HG03432 (cell line): ENCODE results near the gene TMC6.
"Not testable (repeated sequence)": the region's sequence is repeated elsewhere in the genome, so short reads cannot be mapped to it uniquely, and the experiment has no call there.

Experiments used
- ATAC-seq: cut with Tn5 transposase; IDR thresholded peaks from one replicate; pipeline ENCODE4 v1.9.1; 2021; ENCODE audit warnings: mild to moderate bottlenecking, moderate library complexity; ENCODE audit not compliant: unreplicated experiment

TMC6 gene

DNA sequence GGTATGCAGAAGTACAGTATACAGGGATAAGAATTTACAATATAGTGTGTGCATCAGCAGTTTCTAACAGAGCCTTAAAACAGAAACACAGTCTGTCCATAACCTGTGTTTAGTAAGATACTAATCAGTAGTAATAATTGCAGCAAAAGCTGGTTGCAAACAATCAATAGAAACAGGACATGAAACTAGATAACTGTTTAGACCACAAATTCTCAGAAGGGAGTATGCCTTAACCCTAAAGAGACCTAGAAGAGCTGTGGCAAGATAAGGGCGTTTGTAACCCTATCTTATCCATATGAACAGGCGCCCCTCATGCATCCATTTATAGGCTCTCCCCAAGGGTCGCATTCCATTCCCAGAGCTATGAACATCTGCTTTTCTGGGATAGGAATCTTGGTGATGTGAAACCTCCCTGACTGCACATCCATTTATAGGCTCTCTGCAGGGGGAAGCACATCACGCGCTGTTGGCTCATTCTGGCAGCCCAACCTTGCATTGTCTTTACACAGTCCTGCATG lies 46.1 kb downstream of the TMC6 start:
- not testable (repeated sequence) for ATAC-seq

DNA sequence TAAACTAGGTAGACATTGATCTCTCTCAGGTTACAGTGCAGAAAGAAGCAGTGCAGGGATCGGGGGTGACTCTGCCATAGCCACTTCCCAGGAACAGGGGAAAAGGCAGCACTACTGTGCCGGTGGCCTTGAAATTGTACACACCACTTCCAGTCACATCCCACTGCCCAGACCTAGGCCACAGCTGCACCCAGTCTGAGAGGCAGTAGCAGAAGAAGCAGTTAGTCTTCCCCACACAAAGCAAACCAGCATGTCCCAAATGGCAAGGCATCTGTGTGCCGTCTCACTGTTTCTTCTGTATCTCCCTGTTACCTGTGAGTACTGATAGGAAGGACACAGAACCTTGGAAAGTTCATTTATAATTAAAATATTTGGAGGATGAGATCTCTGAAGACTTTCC lies 47.0 kb downstream of the TMC6 start:
- no peak for ATAC-seq

- no peak for ATAC-seq
Observed at GRCh38 chr17:78079253-78079652, 49.3 kb downstream of the TMC6 start.

- ATAC-seq = no peak
Observed at GRCh38 chr17:78075545-78075944, 53.0 kb downstream of the TMC6 start.

DNA sequence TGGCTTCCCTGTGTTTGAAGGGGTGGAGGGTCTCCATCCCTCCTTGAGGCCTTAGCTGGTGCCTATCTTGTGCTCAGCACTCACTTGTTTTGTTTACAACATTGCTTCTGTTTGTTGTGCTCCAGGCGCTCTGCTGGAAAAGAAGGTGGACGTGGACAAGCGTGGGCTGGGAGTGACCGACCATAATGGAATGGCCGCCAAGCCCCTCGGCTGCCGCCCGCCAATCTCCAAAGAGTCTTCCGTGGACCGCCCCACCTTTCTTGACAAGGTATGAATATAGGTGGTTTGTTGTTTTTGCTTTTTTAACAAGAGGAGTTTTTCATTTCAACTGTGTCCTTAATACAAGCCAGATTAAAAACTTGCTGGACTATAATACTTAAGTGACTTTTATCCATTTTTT lies 53.5 kb downstream of the TMC6 start:
- ATAC-seq = no peak

DNA sequence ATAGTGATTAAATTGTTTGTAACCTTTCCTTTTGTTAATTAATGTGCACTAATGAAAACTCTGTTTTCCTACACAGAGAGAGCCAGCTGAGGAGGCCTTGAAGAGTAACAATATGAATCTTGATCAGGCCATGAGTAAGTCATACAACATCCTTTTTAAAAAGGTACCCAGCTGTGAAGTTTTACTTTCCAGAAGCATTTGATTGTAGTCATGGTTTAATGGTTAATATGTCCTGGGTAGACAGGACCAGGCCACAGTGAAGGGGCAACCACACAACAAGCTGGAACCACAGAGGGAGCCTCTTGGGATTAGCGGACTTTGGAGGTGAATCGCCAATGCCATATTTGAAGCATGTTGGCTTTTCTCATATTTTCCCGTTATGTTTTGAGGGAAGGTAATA lies 55.6 kb downstream of the TMC6 start:
- ATAC-seq = no peak

DNA sequence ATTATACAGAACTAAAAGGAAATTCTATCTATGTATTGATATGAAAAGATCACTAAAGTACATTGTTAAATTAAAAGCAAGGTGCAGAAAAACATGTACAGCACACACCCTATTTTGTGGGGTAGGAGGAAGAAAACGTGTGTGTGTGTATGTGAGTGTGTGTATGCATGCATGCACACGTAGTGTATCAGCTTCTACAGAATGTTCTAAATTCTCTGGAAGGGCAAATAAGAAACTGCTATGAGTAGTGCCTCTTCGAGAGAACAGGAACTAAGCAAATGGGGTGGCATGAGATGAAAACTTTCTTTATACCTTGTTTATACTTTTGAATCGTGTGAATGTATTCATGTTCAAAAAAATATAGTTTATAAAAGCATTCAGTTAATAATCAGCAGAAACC lies 58.9 kb downstream of the TMC6 start:
- ATAC-seq = no peak

GRCh38 chr17:78066976-78067375 lies 61.6 kb downstream of the TMC6 start:
- not testable (repeated sequence) for ATAC-seq

- no peak for ATAC-seq
Observed at GRCh38 chr17:78064708-78065107, 63.8 kb downstream of the TMC6 start.

DNA sequence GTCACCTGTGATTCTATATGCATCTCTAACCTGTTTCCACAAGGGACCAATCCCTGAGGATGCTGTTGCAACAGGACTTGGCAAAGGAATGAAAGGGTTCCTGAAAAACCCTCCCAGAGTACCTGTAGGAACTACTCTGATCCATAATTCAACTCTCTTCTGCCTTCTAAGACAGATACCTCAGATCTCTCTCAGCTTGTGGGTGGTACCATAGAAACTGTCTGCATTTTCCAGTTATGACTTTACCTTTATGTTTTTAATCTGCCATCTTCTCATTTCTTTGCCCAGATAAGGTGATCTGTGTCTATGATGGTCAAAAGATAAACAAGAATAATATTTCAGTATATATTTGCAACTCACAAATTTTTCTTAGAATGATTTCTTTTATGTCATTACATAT lies 65.1 kb downstream of the TMC6 start:
- no peak for ATAC-seq

DNA sequence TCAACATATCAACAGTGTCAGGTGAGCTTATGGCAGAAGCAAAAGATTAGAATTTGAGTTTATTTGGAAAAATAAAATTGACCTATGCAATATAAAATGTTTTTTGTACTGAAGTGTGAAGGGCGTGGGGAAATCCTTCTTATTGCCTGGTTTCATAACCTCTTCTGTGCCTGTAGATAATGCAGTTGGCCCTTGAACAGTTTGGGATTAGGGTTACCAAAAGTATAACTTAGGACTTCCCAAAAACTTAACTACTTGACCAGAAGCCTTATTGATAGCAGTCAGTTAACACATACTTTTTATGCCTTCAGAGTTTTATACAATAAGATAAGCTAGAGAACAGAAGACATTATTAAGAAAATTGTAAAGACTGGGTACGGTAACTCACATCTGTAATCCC lies 66.0 kb downstream of the TMC6 start:
- no peak for ATAC-seq
